ENCODE results near the gene KIN. TPM values are rescaled to one million over a fixed set of nuclear protein-coding genes. Genes with fewer than 3 reads are reported as not detected.

KIN gene
- polyA plus RNA-seq, 1 of the 3 experiments (the other 2 are of a cell fraction) = 3.2 TPM

DNA sequence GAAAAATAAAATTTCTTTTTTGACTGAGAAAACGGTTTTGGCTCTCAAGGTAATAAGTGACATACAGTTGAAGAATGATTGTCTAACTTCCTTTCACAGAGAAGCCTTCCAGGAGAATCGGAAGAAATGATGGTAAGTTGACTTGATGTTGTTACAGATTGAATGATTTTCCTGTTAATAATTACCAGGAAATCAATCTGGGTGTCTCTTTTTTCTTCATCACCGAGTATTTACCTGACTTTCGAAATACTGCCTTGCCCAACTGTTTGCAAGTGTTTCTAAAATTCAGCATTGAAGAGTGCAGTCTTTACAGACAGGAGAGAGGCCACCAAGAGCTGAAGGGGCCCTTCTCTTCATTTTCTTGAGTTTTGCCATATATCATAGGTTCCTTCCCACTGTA is 80.7 kb downstream of the KIN start:
- no peak overlapping the region for H2AFZ ChIP-seq (ENCODE audit: low read depth)
- H3F3A ChIP-seq (replicated peaks; ENCODE audit: insufficient read depth) = no peaks in the 10 kb centered on the region
- no peak overlapping the region for H3K9ac ChIP-seq
- no peak overlapping the region for H3K4me3 ChIP-seq (ENCODE audit: low read depth in 2 of 2, low read length in 1 of 2)
- no peaks in the 10 kb centered on the region for H3K4me1 ChIP-seq (ENCODE audit: control insufficient read depth in 1 of 2, insufficient read depth in 2 of 2, low read depth in 1 of 2, low read length in 1 of 2)
- no peaks in the 10 kb centered on the region for H3K27me3 ChIP-seq (ENCODE audit: insufficient read depth)
- H3K79me2 ChIP-seq (ENCODE audit: insufficient read depth) = no peaks in the 10 kb centered on the region
- WGBS (ENCODE audit: low lambda C conversion rate) = 13% methylated on average over 4 of the region's 4 CpGs
- H3K9me2 ChIP-seq = no peaks in the 10 kb centered on the region
- DNase-seq = no peak
- POLR2A ChIA-PET = no interaction called here
- H3K27ac ChIP-seq (ENCODE audit: low read depth in 2 of 2, low read length in 1 of 2) = no peak overlapping the region
- no peaks in the 10 kb centered on the region for H3K36me3 ChIP-seq (replicated peaks in 1 of 2; ENCODE audit: control insufficient read depth in 1 of 2, insufficient read depth in 2 of 2, low read length in 1 of 2)
- CTCF ChIA-PET = interaction anchor here (0.9 to 2.7 kb wide), 3 partner anchors 20 to 184 kb away, joined by 3 to 17 read pairs (median 6); no protein-coding TSS in a partner anchor
- H3K4me2 ChIP-seq = no peak overlapping the region
- TF ChIP-seq JUND (IDR thresholded peaks at IDR 0.05) = no peak
- TF ChIP-seq TCF12 (IDR thresholded peaks at IDR 0.05) = no peak
- TF ChIP-seq POLR2AphosphoS5 (IDR thresholded peaks at IDR 0.05; ENCODE audit: low read depth, low read length) = no peak
- no peak for TF ChIP-seq MXI1 (IDR thresholded peaks at IDR 0.05; ENCODE audit: low read depth, low read length)
- no peak for TF ChIP-seq MAX (IDR thresholded peaks at IDR 0.05; ENCODE audit: low read depth)
- TF ChIP-seq CTCF (IDR thresholded peaks at IDR 0.05) = no peak
- TF ChIP-seq TAF1 (IDR thresholded peaks at IDR 0.05; ENCODE audit: borderline replicate concordance, low read depth, low read length) = no peak
- no peak for TF ChIP-seq EP300 (IDR thresholded peaks at IDR 0.05; ENCODE audit: borderline replicate concordance in 1 of 2, low read depth in 1 of 2, low read length in 1 of 2)
- no peak for TF ChIP-seq USF1 (IDR thresholded peaks at IDR 0.05; ENCODE audit: borderline replicate concordance, low read depth)
- TF ChIP-seq RAD21 (IDR thresholded peaks at IDR 0.05; ENCODE audit: low read length) = no peak
- no peak for TF ChIP-seq RXRA (IDR thresholded peaks at IDR 0.05; ENCODE audit: borderline replicate concordance, low read depth)
- TF ChIP-seq GABPA (IDR thresholded peaks at IDR 0.05; ENCODE audit: low read depth) = no peak
- no peak for TF ChIP-seq SIN3A (IDR thresholded peaks at IDR 0.05; ENCODE audit: borderline replicate concordance, low read depth, low read length)
- no peak for TF ChIP-seq NFIC (IDR thresholded peaks at IDR 0.05; ENCODE audit: borderline replicate concordance)
- H4K20me1 ChIP-seq (ENCODE audit: insufficient read depth) = no peaks in the 10 kb centered on the region
- H3K9me3 ChIP-seq = no peaks in the 10 kb centered on the region

GRCh38 chr10:7706534-7707073 is 81.2 kb downstream of the KIN start:
- Histone ChIP-seq H3K9ac (no peak overlapping the region), H2AFZ (ENCODE audit: low read depth) (no peak overlapping the region), H3K79me2 (ENCODE audit: insufficient read depth) (no peaks in the 10 kb centered on the region), H3K4me1 (ENCODE audit: control insufficient read depth in 1 of 2, insufficient read depth in 2 of 2, low read depth in 1 of 2, low read length in 1 of 2) (no peaks in the 10 kb centered on the region), H3K27ac (ENCODE audit: low read depth in 2 of 2, low read length in 1 of 2) (no peak overlapping the region), H3K9me3 (no peaks in the 10 kb centered on the region), H3K9me2 (no peaks in the 10 kb centered on the region), H3F3A (replicated peaks; ENCODE audit: insufficient read depth) (no peaks in the 10 kb centered on the region), H3K4me3 (ENCODE audit: low read depth in 2 of 2, low read length in 1 of 2) (no peak overlapping the region), H3K27me3 (ENCODE audit: insufficient read depth) (no peaks in the 10 kb centered on the region), H3K36me3 (replicated peaks in 1 of 2; ENCODE audit: control insufficient read depth in 1 of 2, insufficient read depth in 2 of 2, low read length in 1 of 2) (no peaks in the 10 kb centered on the region), H4K20me1 (ENCODE audit: insufficient read depth) (no peaks in the 10 kb centered on the region), H3K4me2 (no peak overlapping the region)
- WGBS (ENCODE audit: low lambda C conversion rate) = 15% methylated on average over 4 of the region's 4 CpGs
- ChIA-PET CTCF (interaction anchor here (2.7 kb wide), 1 partner anchor 19 kb away, joined by 17 read pairs; no protein-coding TSS in a partner anchor), POLR2A (no interaction called here)
- DNase-seq = no peak
- TF ChIP-seq JUND (IDR thresholded peaks at IDR 0.05) (no peak), RAD21 (IDR thresholded peaks at IDR 0.05; ENCODE audit: low read length) (no peak), TCF12 (IDR thresholded peaks at IDR 0.05) (no peak), ELF1 (IDR thresholded peaks at IDR 0.05) (no peak), SMC3 (IDR thresholded peaks at IDR 0.05; ENCODE audit: low read depth, low read length) (no peak), FOXM1 (IDR thresholded peaks at IDR 0.05; ENCODE audit: low read depth) (no peak), CTCF (IDR thresholded peaks at IDR 0.05) (no peak), FOSL2 (IDR thresholded peaks at IDR 0.05; ENCODE audit: borderline replicate concordance, low read depth) (no peak), IRF3 (IDR thresholded peaks at IDR 0.05; ENCODE audit: low read depth, low read length) (no peak), POLR2AphosphoS5 (IDR thresholded peaks at IDR 0.05; ENCODE audit: low read depth, low read length) (no peak), EP300 (IDR thresholded peaks at IDR 0.05; ENCODE audit: borderline replicate concordance in 1 of 2, low read depth in 1 of 2, low read length in 1 of 2) (no peak), MAX (IDR thresholded peaks at IDR 0.05; ENCODE audit: low read depth) (no peak)
- TF ChIP-seq, protein P1, sequence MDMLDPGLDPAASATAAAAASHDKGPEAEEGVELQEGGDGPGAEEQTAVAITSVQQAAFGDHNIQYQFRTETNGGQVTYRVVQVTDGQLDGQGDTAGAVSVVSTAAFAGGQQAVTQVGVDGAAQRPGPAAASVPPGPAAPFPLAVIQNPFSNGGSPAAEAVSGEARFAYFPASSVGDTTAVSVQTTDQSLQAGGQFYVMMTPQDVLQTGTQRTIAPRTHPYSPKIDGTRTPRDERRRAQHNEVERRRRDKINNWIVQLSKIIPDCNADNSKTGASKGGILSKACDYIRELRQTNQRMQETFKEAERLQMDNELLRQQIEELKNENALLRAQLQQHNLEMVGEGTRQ (IDR thresholded peaks at IDR 0.05; ENCODE audit: borderline replicate concordance, low read depth, low read length) = no peak

Measured in SK-N-SH (cell line).